ENCODE data around the gene DNAJB6.
A peak's percentile ranks its signal among the peaks of the same experiment; 100 is the strongest.

Gene DNAJB6

GRCh38 chr7:157418204-157419034 lies 81.6 kb downstream of the DNAJB6 start:
- Histone ChIP-seq H3K4me3 (no peak overlapping the region), H3K27ac (peak overlapping the region in 1 of 21 experiments; percentile 22)

- Histone ChIP-seq H3K4me3 (no peak overlapping the region), H3K27ac (no peak overlapping the region)
Measured at GRCh38 chr7:157419035-157419293, 82.2 kb downstream of the DNAJB6 start.

- no peak overlapping the region for H3K4me3 ChIP-seq
- H3K27ac ChIP-seq = no peak overlapping the region
Measured at GRCh38 chr7:157422279-157422678, 85.5 kb downstream of the DNAJB6 start.

- H3K4me3 ChIP-seq = no peak overlapping the region
- H3K27ac ChIP-seq = peak overlapping the region in 1 of 21 experiments; percentile 1
Measured at GRCh38 chr7:157423348-157423747, 86.5 kb downstream of the DNAJB6 start.

GRCh38 chr7:157423886-157424565 lies 87.2 kb downstream of the DNAJB6 start:
- H3K4me3 ChIP-seq = no peak overlapping the region
- no peak overlapping the region for H3K27ac ChIP-seq

- Histone ChIP-seq H3K4me3 (no peak overlapping the region), H3K27ac (no peak overlapping the region)
Measured at GRCh38 chr7:157425137-157425731, 88.4 kb downstream of the DNAJB6 start.

GRCh38 chr7:157425761-157426160 lies 89.0 kb downstream of the DNAJB6 start:
- Histone ChIP-seq H3K4me3 (no peak overlapping the region), H3K27ac (no peak overlapping the region)

GRCh38 chr7:157426463-157427301 lies 89.9 kb downstream of the DNAJB6 start:
- no peak overlapping the region for H3K27ac ChIP-seq
- H3K4me3 ChIP-seq = no peak overlapping the region

GRCh38 chr7:157427811-157428553 lies 91.2 kb downstream of the DNAJB6 start:
- no peak overlapping the region for H3K4me3 ChIP-seq
- no peak overlapping the region for H3K27ac ChIP-seq

- no peak overlapping the region for H3K27ac ChIP-seq
- no peak overlapping the region for H3K4me3 ChIP-seq
Measured at GRCh38 chr7:157428554-157428945, 91.7 kb downstream of the DNAJB6 start.

GRCh38 chr7:157429001-157429679 lies 92.3 kb downstream of the DNAJB6 start:
- Histone ChIP-seq H3K4me3 (no peak overlapping the region), H3K27ac (no peak overlapping the region)

GRCh38 chr7:157429680-157430224 lies 92.9 kb downstream of the DNAJB6 start:
- no peak overlapping the region for H3K4me3 ChIP-seq
- H3K27ac ChIP-seq = no peak overlapping the region

- no peak overlapping the region for H3K27ac ChIP-seq
- H3K4me3 ChIP-seq = no peak overlapping the region
Measured at GRCh38 chr7:157430721-157431120, 93.9 kb downstream of the DNAJB6 start.

- Histone ChIP-seq H3K27ac (no peak overlapping the region), H3K4me3 (no peak overlapping the region)
Measured at GRCh38 chr7:157431173-157431950, 94.6 kb downstream of the DNAJB6 start.

- no peak overlapping the region for H3K27ac ChIP-seq
- H3K4me3 ChIP-seq = no peak overlapping the region
Measured at GRCh38 chr7:157431951-157432540, 95.2 kb downstream of the DNAJB6 start.

- Histone ChIP-seq H3K4me3 (peak overlapping the region in 2 of 7 experiments; percentile 2 to 7), H3K27ac (no peak overlapping the region)
Measured at GRCh38 chr7:157432541-157432956, 95.7 kb downstream of the DNAJB6 start.

GRCh38 chr7:157432957-157433576 lies 96.3 kb downstream of the DNAJB6 start:
- Histone ChIP-seq H3K27ac (no peak overlapping the region), H3K4me3 (peak overlapping the region in 2 of 7 experiments; percentile 2 to 7)

Measured in skin epidermis (tissue), 12 donors.